Heart left ventricle (tissue), 16 donors: ENCODE measurements around the gene KRT80. TPM values are rescaled to one million over a fixed set of nuclear protein-coding genes. Genes with fewer than 3 reads are reported as not detected.
A peak's percentile ranks its signal among the peaks of the same experiment; 100 is the strongest.

Experiments
- ATAC-seq, 4 donors: fragments of 200-7000 bp; cut with Tn5 transposase; one replicate each; pipeline ENCODE4 v1.9.1; 2020 to 2022; ENCODE audit warnings: moderate library complexity in 4 of 4, mild to moderate bottlenecking in 3 of 4, moderate number of reproducible peaks in 1 of 4
- DNase-seq, 5 donors: peaks; one replicate each; pipeline ENCODE4 v3.0.0-alpha.2; 2020
- H3K27ac ChIP-seq, 12 donors: fragments of 200-600 bp; sonication (generic) in 4 of 12; one replicate each; pipeline versions ENCODE4 v1.5.0 to v1.8.0; 2016 to 2022; ENCODE audit warnings: mild to moderate bottlenecking in 2 of 12
- H3K27me3 ChIP-seq, 9 donors: fragments of 200-600 bp; sonication (generic) in 2 of 9; one replicate each; pipeline versions ENCODE4 v1.5.1 to v1.8.0; 2016 to 2022; ENCODE audit warnings: mild to moderate bottlenecking in 3 of 9
- H3K36me3 ChIP-seq, 9 donors: fragments of 200-600 bp; sonication (generic) in 2 of 9; one replicate each; pipeline versions ENCODE4 v1.5.0 to v1.8.0; 2018 to 2022; ENCODE audit warnings: mild to moderate bottlenecking in 2 of 9
- H3K4me1 ChIP-seq, 12 donors: fragments of 200-600 bp; sonication (generic) in 4 of 12; one replicate each; pipeline versions ENCODE4 v1.5.0 to v1.8.0; 2016 to 2022; ENCODE audit warnings: mild to moderate bottlenecking in 3 of 12
- H3K4me3 ChIP-seq, 12 donors: fragments of 200-600 bp; sonication (generic) in 4 of 12; one replicate each; pipeline versions ENCODE4 v1.5.0 to v1.8.0; 2017 to 2022; ENCODE audit warnings: mild to moderate bottlenecking in 9 of 12, moderate library complexity in 4 of 12
- H3K9me3 ChIP-seq, 12 donors: fragments of 200-600 bp; sonication (generic) in 4 of 12; one replicate each; pipeline versions ENCODE4 v1.5.0 to v1.8.0; 2016 to 2022; ENCODE audit warnings: mild to moderate bottlenecking in 1 of 12
- POLR2A ChIP-seq, 2 donors: fragments of 450-650 bp; IDR thresholded peaks; one replicate each; pipeline ENCODE4 v1.6.1; 2017; ENCODE audit warnings: antibody characterized with exemption in 2 of 2, mild to moderate bottlenecking in 2 of 2, moderate library complexity in 2 of 2
- WGBS, 4 donors: extraction: QIAGEN DNeasy Blood & Tissue Kit in 2 of 4; methylation state at CpG; one replicate each; pipeline versions ENCODE4 v1.1.5 to v1.1.7; 2013 to 2018; 5-methylcytosine and 5-hydroxymethylcytosine counted together
- intact Hi-C, 10 donors: fragments of 100-400 bp; cut with DNase I; formaldehyde crosslinking; loops; one replicate each; pipeline versions ENCODE4 v1.11.1 to v1.14.2; 2022
- polyA plus RNA-seq, 2 donors: library from polyadenylated mRNA; stranded (reverse); fragments of 200-250 nt; gene quantifications; one replicate each; pipeline ENCODE4 v1.2.3, GENCODE V29; 2013
- total RNA-seq, 9 donors: library from RNA; depleted of rRNA in 2 of 9; stranded (reverse); fragments of >200 nt in 2 of 9; fragmentation: NEBNext Ultra II Directional in 3 of 9; extraction: Animal tissue kit (Norgen Biotek cat#: 25700) in 3 of 9; gene quantifications; one replicate each; pipeline versions ENCODE4 v1.1.0 to v1.2.4, GENCODE V29; 2016 to 2023
- TF ChIP-seq, protein P1 (sequence below), 12 donors: fragments of 200-600 bp; sonication (generic) in 4 of 12; IDR thresholded peaks; one replicate each; pipeline versions ENCODE4 v1.5.0 to v1.8.0; 2018 to 2022; ENCODE audit warnings: antibody characterized with exemption in 12 of 12, mild to moderate bottlenecking in 5 of 12
- donor health status: ischemic (EF 13 %, LVEDD 7.1; RV severe dilation, severe dysfunction).
- donor health status: healthy with polysubstance abuse.
- donor health status: DM: no; HTN: yes; CAD: no.
- donor health status: DM: no; HTN: no; CAD: no.
- donor health status: ischemic (EF 25% LVEDD 6.9; RV normal size, moderate dysfunction).
- donor health status: ischemic (EF 25% LVEDD 5.7; RV mildly dilated, moderate dysfunction).
- donor health status: healthy.
- donor health status: DM: yes; HTN: yes; CAD: no.
- donor health status: ischemic (EF 35%, LVEDD 5.7; RV mildly dilated, moderate dysfunction).
- donor health status: nonischemic (EF 11% LVEDD 7.7; RV severe dilation, severe dysfunction).
- donor health status: DM: yes; HTN: yes; CAD: no.
- donor health status: PGD.
- donor health status: ischemic (EF 29% LVEDD 5.4; RV normal size, mild dysfunction).
- donor health status: nonischemic (EF 23%, LVEDD 6.1; RV moderate dilation, normal function).

Gene KRT80
- total and polyA plus RNA-seq, 11 donors, result 0.08 to 1.2 (median 0.24) TPM; not detected in 2

DNA sequence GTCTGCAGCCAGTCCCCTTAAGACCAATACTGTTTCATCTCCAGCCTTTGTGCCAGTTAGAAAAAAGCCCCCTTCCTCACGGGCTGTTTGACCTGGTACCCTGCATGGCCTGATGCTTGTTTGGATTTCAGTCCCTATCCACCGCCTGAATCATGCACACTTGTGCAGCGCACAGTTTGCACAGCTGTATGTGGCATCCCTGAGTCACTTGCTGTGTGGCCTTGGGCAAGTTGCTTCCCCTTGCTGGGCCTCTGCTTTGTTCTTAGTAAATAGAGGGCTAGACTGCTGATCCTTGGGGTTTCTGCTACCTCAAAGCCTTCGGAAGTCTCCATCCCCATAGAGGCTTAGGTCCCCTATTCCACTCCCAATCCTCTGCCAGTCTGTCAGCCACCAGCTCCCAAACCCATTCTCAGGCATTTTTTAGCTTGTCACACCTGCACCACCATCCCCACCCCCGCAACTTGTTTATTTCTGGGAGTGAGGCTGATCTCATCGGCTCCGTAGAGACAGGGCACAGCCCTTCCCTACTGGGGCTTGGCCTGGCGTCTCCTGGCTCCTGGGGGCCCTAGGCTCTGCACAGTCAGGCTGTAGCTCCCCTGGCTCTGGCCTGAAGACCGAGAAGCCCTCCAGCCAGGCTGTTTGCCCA lies 8.8 kb downstream of the KRT80 start:
- Histone ChIP-seq H3K9me3 (no peaks in the 10 kb centered on the region), H3K4me3 (no peak overlapping the region), H3K4me1 (peaks cover 0 to 62% (median 19%) of the 10 kb centered on the region in 12 donors), H3K36me3 (no peaks in the 10 kb centered on the region), H3K27me3 (no peaks in the 10 kb centered on the region), H3K27ac (no peak overlapping the region)
- intact Hi-C loops, result no loop called here
- ATAC-seq, result peak in 2 of 4 donors; percentile 16 to 34
- no peak for TF ChIP-seq POLR2A (IDR thresholded peaks at IDR 0.05)
- TF ChIP-seq, protein P1, sequence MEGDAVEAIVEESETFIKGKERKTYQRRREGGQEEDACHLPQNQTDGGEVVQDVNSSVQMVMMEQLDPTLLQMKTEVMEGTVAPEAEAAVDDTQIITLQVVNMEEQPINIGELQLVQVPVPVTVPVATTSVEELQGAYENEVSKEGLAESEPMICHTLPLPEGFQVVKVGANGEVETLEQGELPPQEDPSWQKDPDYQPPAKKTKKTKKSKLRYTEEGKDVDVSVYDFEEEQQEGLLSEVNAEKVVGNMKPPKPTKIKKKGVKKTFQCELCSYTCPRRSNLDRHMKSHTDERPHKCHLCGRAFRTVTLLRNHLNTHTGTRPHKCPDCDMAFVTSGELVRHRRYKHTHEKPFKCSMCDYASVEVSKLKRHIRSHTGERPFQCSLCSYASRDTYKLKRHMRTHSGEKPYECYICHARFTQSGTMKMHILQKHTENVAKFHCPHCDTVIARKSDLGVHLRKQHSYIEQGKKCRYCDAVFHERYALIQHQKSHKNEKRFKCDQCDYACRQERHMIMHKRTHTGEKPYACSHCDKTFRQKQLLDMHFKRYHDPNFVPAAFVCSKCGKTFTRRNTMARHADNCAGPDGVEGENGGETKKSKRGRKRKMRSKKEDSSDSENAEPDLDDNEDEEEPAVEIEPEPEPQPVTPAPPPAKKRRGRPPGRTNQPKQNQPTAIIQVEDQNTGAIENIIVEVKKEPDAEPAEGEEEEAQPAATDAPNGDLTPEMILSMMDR (IDR thresholded peaks at IDR 0.05), result no peak
- WGBS, 4 donors, result 64 to 79% (median 76%) methylated on average over 8 to 9 of the region's 9 CpGs
- peak in 1 of 5 donors; percentile 33 for DNase-seq

DNA sequence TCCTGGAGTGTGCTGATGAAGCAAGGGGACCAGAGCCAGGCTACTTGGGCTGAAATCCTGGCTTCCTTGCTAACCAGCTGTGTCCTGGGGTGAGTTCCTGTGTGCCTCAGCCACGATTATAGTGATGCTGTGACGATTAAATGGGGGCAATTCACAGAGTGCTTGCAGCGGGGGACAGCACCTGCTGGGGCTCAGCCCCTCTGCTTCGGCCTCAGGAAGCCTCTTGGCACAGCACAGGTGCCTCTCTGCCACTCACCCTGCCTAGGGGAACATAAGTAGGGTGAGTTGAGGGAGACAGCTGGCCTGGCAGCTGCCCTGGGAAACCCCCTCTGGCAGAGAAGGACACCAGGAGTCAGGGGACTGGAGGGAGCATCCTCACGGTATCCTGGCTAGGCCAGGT lies 9.4 kb downstream of the KRT80 start:
- 58 to 73% (median 65%) methylated on average over 3 to 5 of the region's 5 CpGs for WGBS, 4 donors
- Histone ChIP-seq H3K36me3 (no peaks in the 10 kb centered on the region), H3K27me3 (no peaks in the 10 kb centered on the region), H3K27ac (no peak overlapping the region), H3K9me3 (no peaks in the 10 kb centered on the region), H3K4me1 (peaks cover 0 to 62% (median 19%) of the 10 kb centered on the region in 12 donors), H3K4me3 (no peak overlapping the region)
- TF ChIP-seq POLR2A (IDR thresholded peaks at IDR 0.05), result no peak
- TF ChIP-seq, protein P1 (IDR thresholded peaks at IDR 0.05), result no peak
- intact Hi-C loops, result no loop called here
- peak in 1 of 5 donors; percentile 41 for DNase-seq
- ATAC-seq, result no peak

DNA sequence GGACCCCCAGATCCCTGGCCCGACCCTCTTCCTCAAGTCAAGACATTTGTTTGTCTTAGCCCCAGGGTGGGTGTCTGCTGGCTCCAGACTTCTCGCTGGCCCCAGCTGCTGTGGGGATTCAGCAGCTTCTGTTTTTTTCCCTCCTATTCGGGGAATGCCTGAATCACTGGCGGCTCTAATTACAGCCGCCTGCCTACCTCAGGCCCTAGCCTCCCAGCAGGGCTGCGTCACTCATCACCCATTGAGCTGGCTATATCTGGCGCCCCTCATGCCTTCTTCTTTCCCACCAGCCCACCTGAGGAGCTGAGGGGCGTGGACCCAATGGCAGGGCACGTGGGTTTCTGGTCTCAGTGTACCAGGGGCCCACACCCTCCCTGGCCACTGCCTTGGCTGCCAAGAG lies 10.1 kb downstream of the KRT80 start:
- Histone ChIP-seq H3K27me3 (no peaks in the 10 kb centered on the region), H3K4me1 (peaks cover 0 to 62% (median 19%) of the 10 kb centered on the region in 12 donors), H3K27ac (no peak overlapping the region), H3K36me3 (no peaks in the 10 kb centered on the region), H3K9me3 (no peaks in the 10 kb centered on the region), H3K4me3 (no peak overlapping the region)
- no peak for TF ChIP-seq POLR2A (IDR thresholded peaks at IDR 0.05)
- TF ChIP-seq, protein P1 (IDR thresholded peaks at IDR 0.05), result no peak
- DNase-seq (peak in 1 of 5 donors; percentile 39), ATAC-seq (no peak)
- 61 to 73% (median 66%) methylated on average over 9 of the region's 9 CpGs for WGBS, 4 donors
- intact Hi-C loops, result no loop called here

DNA sequence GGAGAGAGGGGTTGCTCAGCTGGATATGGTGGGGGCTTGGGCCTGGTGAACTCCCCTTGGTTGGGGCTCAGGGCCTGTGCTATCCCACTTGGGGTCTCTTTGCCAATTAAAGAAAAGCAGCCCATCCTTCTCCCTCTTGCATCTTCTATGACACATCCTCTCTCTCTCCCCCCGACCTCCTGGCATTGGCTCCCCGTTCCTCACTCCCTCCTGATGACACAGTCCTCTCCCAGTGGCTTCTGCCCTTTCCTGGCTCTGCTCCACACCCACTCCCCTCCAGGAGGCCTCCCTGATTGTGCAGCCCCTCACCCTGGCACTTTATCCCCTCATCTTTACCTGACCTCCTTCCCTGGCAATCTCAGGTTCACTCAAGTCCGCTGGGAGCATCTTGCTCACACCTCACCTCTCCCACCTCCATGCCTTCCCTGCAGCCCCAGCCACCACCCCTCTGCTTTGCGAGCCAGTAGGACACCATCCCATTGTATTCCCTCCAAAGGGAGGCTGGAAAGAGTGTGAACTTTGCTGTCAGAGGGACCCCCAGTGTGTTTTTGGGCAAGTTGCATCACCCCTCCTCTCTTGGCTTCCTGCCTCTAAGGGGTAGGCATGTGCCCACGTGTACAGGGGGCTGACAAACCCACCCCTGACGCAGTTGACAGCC lies 10.7 kb downstream of the KRT80 start:
- intact Hi-C loops, result no loop called here
- no peak for TF ChIP-seq POLR2A (IDR thresholded peaks at IDR 0.05)
- TF ChIP-seq, protein P1 (IDR thresholded peaks at IDR 0.05), result no peak
- no peaks in the 10 kb centered on the region for H3K9me3 ChIP-seq
- WGBS, 4 donors, result 74 to 85% (median 79%) methylated on average over 6 of the region's 6 CpGs
- H3K4me3 ChIP-seq, result no peak overlapping the region
- DNase-seq (peak in 1 of 5 donors; percentile 24), ATAC-seq (no peak)
- H3K27me3 ChIP-seq, result no peaks in the 10 kb centered on the region
- H3K4me1 ChIP-seq, result peaks cover 0 to 59% (median 19%) of the 10 kb centered on the region in 12 donors
- no peak overlapping the region for H3K27ac ChIP-seq
- H3K36me3 ChIP-seq, result no peaks in the 10 kb centered on the region
